Omental fat pad (tissue), 4 donors: ENCODE data around the gene UBA1. TPM values are rescaled to one million over a fixed set of nuclear protein-coding genes. Genes with fewer than 3 reads are reported as not detected.
A peak's percentile ranks its signal among the peaks of the same experiment; 100 is the strongest.

ENCODE experiments used
- ATAC-seq: fragments of 150-250 bp; one replicate; pipeline ENCODE4 v1.9.1; 2016; ENCODE audit warnings: mild to moderate bottlenecking, moderate library complexity; ENCODE audit not compliant: low FRiP score
- DNase-seq: peaks from one replicate; pipeline ENCODE4 v3.0.0-alpha.2; 2019; ENCODE audit warnings: low spot score
- total RNA-seq, 4 donors: library from RNA; depleted of rRNA; stranded (reverse); fragments of >200 nt; gene quantifications; one replicate each; pipeline ENCODE4 v1.1.0, GENCODE V29; 2016
- TF ChIP-seq, protein P1 (sequence below), 3 donors: fragments of 450-650 bp; IDR thresholded peaks; one replicate each; pipeline ENCODE4 v1.5.1; 2016 to 2017; ENCODE audit warnings: antibody characterized with exemption in 3 of 3, mild to moderate bottlenecking in 3 of 3, moderate library complexity in 2 of 3

UBA1 gene
- total RNA-seq, 4 donors from 2014 or later, result 132 to 158 (median 148) TPM

GRCh38 chrX:47217852-47218279 is 24.2 kb downstream of the UBA1 start:
- peak; percentile 92 for ATAC-seq
- peak; percentile 91 for DNase-seq
- TF ChIP-seq, protein P1, sequence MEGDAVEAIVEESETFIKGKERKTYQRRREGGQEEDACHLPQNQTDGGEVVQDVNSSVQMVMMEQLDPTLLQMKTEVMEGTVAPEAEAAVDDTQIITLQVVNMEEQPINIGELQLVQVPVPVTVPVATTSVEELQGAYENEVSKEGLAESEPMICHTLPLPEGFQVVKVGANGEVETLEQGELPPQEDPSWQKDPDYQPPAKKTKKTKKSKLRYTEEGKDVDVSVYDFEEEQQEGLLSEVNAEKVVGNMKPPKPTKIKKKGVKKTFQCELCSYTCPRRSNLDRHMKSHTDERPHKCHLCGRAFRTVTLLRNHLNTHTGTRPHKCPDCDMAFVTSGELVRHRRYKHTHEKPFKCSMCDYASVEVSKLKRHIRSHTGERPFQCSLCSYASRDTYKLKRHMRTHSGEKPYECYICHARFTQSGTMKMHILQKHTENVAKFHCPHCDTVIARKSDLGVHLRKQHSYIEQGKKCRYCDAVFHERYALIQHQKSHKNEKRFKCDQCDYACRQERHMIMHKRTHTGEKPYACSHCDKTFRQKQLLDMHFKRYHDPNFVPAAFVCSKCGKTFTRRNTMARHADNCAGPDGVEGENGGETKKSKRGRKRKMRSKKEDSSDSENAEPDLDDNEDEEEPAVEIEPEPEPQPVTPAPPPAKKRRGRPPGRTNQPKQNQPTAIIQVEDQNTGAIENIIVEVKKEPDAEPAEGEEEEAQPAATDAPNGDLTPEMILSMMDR (IDR thresholded peaks at IDR 0.05), result no peak

DNA sequence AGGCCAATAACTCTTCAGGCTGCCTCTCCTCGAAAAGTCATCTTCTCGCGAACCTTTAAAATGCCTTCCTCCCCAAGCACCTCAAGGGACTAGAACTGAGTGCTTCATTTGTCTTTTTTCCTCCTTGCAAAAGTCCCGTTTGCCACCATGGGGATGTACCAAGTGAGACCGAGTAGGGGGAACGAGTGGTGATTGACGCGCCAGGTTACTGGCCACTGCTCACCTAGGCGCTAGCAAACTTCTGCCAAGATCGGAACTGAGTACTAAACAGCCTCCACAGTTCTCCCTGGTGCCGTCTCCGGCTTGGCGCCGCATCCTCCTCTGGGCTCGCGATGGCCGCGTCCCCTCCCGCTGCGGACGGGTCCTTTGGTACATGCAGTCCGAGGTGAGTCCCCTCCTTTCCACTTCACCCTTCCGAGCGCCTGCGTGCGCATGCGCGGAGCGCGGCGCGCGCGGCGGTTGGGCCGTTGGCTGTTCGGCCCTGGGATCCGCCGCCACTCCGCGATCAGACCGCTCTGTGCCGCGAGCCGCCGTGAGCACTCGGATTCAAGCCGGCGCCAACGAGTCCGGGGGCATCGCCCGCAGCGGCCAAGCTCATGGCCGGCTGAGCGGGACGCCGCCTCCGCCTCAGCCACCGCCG is 24.8 kb downstream of the UBA1 start, which contains the start of gene CDK16:
CDK16 (plus strand) TSS at position 402 of the 640 bp plus-strand sequence. CDS start 4,877 bp downstream, outside the sequence.
- TF ChIP-seq, protein P1 (IDR thresholded peaks at IDR 0.05), result no peak
- ATAC-seq (peak; percentile 43), DNase-seq (no peak)

DNA sequence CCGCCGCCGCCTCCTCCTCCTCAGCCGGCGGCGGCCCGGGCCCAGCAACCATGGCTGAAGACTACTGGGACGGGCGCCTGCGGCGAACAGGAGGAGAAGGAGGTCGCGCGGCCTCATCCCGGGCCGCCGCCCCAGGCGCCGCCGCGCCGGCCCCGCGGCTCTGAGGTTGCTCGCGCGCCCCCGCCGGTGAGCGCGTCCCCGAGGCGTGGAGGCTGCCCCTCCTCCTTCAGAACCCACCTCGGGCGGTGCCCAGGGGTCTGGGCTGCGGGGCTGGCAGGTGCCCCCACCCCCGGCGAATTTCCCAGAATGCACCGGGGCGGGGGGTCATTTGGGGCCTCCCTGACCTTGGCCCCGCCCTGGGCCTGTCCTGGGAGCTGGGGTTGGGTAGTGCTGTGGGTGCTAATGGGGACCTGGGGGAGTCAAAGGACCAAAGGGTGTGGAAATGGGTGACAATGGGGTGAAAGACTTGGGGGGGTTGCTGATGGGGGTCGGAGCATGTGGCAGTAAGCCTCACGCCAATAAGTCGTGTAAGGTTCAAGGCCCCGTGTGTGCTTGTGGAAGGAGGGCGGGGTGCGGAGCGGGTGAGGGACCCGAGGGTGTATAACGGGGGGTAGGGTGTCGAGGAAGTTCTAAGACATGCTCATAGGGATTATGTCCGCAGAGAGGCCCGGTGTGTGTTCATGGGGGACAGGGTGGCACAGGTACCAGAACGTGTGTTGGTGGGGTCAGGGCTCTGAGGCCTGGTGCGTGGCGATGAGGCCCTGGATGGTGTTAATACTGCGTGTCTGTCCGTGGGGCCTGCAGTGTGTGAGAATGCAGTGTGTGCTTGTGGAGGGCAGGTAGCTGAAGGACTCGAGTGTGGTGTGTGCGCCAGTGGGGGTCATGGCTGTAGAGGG is 25.5 kb downstream of the UBA1 start:
- TF ChIP-seq, protein P1 (IDR thresholded peaks at IDR 0.05), result no peak
- ATAC-seq (no peak), DNase-seq (no peak)

GRCh38 chrX:47221756-47222155 is 28.1 kb downstream of the UBA1 start:
- ATAC-seq (no peak), DNase-seq (no peak)
- TF ChIP-seq, protein P1 (IDR thresholded peaks at IDR 0.05), result no peak

DNA sequence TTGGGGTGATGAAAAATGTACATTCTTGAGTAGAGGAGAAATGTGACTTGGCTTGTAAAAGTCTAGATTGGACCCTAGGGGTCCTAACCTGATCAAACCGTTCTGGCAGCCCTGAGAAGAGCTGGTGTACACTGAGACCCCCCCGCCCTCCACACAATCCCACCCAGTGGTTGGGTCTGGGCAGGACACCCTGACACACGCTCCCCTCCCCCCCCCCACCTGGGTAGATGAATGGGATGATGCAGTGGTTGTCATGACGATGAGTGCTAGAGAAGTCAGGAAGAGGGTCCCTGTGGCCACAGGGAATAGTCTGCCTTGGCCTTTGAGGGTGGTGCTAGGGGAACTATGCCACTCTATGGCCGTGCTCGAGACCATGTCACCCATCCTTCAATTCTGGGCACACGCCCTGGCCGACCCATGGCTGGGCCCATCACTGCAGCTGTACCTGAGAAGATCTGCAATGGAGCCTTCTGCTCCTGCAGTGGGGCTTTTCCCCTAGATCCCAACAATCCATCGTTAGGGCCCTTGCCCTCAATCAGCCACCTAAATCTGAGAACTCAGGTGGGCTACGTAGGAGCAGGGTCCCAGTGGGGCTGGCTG is 29.2 kb downstream of the UBA1 start:
- no peak for DNase-seq
- no peak for ATAC-seq
- TF ChIP-seq, protein P1 (IDR thresholded peaks at IDR 0.05), result no peak

DNA sequence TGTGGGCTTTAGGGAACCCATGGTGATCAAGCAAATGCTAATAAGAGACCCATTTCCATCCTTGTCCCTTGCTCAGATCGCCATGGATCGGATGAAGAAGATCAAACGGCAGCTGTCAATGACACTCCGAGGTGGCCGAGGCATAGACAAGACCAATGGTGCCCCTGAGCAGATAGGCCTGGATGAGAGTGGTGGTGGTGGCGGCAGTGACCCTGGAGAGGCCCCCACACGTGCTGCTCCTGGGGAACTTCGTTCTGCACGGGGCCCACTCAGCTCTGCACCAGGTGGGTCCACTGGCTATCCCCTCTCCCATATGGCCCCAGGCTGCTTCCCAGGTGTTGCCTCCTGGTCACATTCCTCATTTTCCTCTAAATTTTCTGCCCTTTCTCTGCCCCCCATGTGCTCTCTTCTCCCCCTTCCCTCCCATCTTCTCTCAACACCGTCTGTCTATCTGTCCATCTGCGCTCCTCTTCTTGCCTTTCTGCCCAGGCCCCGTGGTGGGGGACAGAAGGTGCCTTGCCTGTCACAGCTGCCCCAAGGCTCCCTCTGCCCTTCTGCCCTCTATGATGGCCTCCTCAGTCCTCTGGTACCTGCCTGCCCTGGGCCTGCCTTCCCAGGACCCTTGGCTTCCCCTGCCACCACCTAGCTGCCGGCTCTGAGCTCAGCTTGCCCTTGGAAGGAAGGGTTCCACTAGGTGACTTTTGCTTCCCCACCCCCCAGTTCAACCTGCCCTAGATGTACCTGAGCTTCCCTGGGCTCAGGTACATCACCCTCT is 30.0 kb downstream of the UBA1 start:
- TF ChIP-seq, protein P1 (IDR thresholded peaks at IDR 0.05), result no peak
- no peak for DNase-seq

More for the DNA sequence above, 30.0 kb downstream of the UBA1 start:
- ATAC-seq, result no peak
